SH-SY5Y (cell line): ENCODE results near the gene RELN.

Experiments
- GATA2 ChIP-seq: IDR thresholded peaks from 2 replicates; pipeline ENCODE4 v1.6.1; 2011; ENCODE audit warnings: mild to moderate bottlenecking, low read depth, low read length
- GATA3 ChIP-seq: IDR thresholded peaks from 2 replicates; pipeline ENCODE4 v1.6.1; 2011; ENCODE audit warnings: low read depth, mild to moderate bottlenecking, low read length, moderate library complexity

DNA sequence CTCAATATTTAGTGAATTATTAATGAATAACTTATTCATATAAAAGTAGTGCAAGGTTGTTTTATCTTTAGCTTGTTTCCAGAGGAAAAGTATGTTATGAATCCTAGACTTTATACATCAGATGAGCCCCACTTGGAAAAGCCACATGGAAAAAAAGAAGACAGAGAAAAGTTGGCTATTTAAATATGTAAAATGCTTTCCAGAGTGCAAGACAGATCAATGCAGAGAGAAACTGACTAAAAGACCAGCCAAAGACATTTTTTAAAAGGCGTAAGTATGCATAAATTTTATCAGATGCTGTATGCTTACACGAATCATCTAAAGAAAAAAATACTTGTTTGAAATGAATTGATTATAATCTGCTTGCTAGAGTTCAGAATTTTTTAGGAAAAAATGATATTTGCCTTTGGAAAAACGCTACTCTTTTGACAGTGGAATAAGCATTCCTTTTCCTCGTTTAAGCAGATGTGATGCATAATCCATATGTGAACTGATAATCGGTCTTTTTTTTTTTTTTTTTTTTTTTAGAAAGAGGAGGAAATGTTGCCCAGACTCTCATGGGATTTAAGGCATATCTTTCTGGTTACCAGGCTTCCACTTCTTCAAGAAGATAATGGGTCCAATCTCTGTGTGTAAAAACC, 70.7 kb downstream of the RELN start:
- TF ChIP-seq GATA2 (no peak), GATA3 (no peak)
